CD4-positive, alpha-beta T cell treated with Interleukin-15 for 4 hours (primary cell): ENCODE data around the gene CABP1.

Experiments
- DNase-seq: peaks from one replicate; pipeline ENCODE4 v3.0.0-alpha.2; 2020; ENCODE audit warnings: low spot score

Gene CABP1

DNA sequence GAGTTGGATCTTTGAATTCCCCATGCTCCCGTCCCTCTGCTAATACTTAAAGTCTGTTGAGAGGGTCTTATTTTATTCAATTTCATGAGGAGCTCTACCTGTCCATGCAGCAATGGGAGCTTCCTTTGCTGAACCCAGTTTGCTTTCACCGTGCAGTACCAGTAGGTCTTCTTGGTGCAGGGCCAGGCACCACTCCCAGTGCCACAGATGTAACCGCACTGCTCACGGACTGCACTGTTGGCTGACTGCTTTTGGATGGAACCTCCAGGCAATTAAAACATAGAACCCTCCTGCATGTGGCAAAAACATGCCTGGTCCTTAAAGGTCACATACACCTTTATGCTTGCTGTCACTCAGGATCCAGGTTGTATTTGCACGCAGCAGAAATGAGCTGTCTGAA, 9.3 kb upstream of the CABP1 start:
- DNase-seq = no peak

DNA sequence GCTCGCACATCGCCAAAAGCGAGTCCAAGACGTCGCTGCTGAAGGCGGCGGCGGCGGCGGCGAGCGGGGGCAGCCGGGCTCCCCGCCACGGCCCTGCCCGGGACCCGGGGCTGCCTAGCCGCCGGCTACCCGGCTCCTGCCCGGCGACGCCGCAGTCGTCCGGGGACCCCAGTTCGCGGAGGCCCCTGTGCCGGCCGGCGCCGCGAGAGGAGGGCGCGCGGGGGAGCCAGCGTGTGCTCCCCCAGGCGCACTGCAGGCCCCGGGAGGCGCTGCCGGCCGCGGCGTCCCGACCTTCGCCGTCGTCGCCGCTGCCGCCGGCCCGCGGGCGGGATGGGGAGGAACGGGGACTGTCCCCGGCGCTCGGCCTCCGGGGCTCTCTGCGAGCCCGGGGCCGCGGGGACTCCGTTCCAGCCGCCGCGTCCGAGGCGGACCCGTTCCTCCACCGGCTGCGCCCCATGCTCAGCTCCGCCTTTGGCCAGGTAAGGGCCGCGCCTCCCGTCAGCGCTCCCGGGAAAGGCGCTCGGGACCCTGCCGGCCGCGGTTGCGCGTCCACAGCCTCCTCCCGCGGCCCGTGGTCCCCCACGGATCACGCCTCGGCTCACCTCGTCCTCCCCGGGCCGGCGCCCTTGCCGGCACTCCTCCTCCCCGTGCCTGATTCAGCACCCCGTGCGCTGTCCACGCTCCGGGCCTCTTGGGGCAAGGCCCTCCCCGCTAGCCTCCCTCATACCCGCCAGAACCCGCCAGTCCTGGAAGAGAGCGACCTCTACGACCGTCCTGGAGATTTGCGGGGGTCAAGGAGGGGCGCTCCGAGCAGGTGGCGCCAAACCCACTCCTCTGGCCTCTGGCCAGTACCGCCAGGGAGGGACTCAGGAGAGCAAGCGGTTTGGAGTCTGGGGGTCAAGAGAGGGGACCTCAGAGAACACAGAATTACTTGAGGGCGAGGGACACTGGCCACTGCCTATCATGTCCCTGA, 721 bp downstream of the CABP1 start:
- DNase-seq = peak; percentile 25

DNA sequence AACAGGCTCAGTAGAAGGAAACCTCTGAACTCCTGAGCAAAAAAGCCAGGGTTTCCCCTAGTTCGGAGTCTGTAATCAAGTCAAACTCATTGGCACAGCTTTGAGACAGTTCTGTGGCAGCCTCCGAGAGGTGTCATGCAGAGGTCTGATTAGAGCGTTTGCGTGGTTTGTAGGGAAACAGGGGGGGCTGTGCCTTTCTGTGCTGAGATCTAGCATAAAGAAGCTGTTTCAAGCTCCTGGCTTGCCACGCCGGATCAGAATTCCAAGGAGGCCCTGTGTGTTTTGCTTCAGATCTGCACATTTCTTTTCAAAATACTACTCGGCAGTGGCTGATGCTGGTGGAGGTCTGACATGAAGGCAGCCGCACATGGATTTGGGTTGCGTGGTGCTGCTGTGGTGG, 1.7 kb downstream of the CABP1 start:
- no peak for DNase-seq

DNA sequence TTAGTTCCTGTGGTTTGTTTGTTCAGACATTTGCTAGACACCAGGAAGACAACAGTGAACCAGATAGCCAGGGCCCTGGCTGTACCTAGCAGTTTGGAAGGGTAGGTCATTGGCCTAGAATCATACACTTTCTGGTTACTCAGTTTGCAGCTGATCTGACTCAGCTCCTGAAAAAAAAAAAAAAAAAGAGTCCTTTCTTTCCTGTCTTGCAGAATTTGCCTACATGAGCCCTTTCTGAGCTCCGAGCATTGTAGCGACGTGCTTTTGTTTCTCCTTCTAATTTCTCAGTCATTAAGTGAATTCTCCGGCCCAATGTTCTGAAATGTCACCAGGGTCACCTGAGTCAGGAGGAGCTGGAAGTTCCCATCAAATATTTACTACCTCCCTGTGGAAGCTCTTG, 2.4 kb downstream of the CABP1 start:
- DNase-seq = no peak

DNA sequence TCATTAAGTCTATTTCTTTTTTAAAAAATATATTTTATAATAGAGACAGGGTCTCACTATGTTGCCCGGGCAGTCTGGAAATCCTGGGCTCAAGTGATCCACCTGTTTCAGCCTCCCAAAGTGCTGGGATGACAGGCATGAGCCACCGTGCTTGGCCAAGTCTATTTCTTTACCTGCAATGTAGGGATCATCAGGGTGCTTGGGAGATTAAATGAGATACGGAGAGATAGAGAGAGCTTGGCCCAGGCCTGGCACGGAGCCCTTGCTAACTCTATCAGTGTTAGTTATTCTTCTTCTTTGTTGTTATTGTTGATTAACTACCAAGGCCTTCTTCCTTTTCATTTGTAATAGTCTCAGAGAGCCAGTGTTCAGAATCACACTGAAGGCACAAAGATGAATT, 3.1 kb downstream of the CABP1 start:
- DNase-seq = no peak

DNA sequence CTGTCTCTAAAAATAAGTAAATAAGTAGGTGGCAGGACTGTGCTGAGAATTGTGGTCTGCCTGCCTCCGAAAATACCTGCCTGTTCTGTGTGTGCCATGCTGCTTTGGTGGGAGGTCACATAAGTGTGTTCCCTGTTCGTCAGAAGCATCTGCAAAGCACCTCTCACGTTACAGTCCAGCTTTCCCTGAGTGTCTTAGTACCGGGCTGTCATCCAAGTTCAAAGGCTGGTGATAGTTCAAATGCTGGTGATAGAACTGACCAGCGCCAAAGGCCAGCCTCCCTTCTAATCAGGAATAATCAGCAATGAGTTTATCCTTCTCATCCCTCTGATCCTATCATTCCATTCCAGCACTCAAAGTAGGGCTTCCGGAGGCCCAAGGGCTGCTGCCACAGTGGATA, 5.6 kb downstream of the CABP1 start:
- no peak for DNase-seq

DNA sequence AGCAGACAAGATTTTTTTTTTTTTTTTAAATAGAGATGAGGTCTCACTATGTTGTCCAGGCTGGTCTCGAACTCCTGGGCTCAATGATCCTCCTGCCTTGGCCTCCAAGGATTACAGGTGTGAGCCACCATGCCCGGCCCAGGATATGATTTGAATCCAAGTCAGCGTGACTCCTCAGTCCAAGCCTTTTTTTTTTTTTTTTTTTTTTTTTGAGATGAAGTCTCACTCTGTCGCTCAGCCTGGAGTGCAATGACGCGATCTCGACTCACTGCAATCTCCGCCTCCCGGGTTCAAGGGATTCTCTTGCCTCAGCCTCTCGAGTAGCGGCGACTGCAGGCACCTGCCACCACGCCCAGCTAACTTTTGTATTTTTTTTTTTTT, 6.9 kb downstream of the CABP1 start:
- no peak for DNase-seq

DNA sequence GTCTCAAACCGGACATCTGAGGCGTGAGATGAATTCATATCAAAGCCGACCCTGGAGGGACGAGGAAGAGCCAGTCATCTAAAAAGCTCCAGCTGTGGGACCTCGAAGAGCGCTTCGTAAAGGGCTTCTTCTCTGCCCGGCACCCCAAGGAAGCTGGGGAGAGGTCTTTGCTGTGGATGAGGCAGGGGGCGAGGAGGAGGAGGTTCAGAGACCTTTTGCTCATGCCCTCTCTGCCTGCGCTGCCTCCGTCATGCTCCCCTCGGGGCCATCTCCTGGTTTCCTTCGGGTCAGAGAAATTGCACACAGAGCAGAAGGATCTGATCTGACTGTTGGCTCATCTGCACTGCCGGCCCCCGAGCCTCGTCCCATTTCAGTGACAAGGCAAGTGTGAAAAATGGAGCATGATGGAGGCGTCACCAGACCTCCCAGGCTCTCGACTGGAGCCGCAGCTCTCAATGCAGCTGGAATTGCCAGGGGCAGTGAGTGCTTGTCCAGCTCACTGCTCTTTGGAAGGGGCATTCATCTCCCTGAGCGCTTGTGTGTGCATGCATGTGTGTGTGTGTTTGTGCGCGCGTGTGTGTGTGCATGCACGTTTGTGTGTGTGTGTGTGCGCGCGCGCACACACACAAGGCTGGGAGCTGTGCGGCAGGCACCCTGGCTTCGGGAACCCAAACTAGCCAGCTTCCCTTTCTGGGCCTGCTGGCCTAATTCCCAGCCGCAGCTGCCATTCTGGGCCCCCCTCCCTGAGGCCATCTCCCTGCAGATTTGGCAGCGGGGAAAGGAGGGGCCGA, 9.2 kb downstream of the CABP1 start:
- DNase-seq = no peak

DNA sequence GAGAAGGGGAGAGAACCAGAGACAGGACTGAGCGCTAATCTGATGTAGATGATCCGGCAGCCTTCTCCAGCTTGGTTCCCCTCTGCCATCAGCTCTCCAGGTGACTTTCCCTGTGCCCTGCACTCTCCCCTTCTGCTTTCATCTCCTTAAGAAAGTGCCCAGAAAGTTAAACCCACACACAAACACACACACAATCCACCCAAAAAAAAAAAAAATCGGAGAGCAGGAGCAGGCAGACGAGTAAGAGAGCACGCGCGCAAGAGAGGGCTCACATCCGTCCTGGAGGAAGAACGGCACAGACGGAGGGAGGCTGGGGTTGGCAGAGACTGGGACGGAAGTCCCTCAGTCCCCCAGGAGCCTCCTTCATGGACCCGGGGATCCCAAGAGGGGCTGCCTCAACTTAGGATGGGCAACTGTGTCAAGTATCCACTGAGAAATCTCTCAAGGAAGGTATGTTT, 9.8 kb downstream of the CABP1 start:
- no peak for DNase-seq

DNA sequence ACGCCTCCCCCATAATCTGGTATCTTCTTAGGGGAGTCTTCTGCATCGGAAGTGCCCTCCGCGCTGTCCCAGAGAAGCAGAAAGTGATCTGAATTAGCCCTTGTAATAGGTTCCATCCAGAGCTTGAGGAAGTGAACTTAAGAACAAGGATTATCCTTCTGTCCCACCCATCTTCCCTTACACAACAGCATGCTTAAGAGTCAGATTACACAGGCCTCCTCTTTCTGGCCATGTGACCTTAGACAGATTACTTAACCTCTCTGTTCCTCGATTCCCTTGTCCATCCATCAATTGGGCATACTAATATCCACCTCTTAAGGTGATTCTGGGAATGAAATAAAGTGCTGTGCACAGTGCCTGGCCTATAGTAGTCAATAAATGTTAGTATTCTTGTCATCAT, 11.4 kb downstream of the CABP1 start:
- no peak for DNase-seq

DNA sequence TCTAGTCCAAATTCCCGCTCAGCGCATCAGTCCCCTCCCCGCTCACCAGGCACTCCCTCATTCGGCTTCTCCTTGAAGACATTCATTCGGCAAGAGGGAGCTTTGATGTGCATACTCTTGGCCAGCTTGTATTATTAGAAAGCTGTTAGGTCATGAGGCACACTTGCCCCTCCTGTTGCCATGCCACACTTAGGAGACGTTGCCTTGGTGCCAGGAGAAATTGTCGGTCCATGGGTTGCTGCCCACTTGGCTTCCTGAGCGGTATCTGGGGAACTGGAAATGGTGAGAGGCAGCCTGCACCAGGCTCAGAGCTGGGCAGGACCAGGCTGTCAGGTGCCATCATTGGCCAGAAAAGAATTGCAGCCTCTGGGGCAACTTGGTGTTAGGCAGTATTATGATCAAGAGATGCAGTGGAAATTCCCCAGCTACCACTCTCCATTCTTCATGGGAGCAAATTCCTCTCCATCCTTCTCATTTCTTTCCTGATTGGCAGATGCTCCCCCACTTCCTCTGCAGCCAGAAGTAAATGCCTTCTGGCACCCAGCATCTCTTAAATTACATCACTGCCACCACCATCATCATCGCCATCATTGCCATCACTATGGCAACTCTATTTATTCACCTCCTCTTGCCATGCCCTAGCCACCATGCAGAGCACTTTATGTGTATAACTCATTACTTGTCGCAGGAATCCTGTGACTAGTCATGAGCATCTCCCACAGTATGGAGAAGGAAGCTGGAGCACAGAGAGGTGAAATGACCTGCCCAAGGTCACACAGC, 12.4 kb downstream of the CABP1 start:
- DNase-seq = no peak

DNA sequence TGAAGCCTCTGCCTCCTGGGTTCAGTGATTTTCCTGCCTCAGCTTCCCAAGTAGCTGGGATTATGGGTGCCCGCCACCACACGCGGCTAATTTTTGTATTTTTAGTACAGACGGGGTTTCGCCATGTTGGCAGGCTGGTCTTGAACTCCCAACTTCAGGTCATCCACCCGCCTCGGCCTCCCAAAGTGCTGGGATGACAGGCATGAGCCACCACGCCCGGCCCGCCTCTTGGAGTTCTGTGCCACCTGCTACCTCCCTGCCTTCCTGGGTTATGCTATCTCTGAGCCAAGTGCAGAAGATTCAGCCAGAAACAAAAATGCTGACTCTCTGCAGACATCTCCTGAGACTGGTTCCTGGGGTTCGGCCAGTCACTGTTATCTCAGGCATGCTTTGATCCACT, 13.2 kb downstream of the CABP1 start:
- DNase-seq = no peak

DNA sequence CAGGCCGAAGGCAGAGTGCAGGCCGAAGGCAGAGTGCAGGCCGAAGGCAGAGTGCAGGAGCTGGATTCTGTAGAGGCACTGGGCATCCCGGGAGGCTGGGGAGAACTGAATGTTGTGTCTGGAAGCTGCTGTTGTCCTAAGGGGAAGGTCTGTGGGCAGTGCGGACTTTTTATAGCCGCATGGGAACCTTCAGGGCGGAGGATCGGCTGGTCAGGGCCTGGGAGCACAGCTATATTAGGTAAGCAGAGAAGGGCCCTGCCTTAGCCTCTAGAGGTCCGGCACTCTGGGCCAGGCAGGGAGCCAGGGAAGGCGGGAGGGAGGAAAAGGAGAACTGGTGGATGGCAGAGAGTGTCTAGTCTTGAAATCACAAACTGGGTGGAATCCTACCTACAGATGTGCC, 14.2 kb downstream of the CABP1 start:
- no peak for DNase-seq

DNA sequence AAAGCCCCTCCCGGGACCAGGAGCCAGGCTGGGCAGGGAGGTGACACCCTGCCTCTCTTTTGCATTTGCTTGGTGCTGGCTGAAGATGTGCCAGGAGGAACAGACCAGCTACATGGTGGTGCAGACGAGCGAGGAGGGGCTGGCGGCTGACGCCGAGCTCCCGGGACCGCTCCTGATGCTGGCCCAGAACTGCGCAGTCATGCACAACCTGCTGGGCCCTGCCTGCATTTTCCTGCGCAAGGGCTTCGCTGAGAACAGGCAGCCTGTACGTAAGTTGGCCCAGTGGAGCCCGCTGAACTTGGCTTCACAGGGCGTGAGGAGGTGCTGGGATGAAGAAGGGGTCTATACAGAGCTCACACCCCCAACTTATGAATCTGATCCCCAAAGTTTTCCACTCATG, 15.6 kb downstream of the CABP1 start:
- DNase-seq = no peak

DNA sequence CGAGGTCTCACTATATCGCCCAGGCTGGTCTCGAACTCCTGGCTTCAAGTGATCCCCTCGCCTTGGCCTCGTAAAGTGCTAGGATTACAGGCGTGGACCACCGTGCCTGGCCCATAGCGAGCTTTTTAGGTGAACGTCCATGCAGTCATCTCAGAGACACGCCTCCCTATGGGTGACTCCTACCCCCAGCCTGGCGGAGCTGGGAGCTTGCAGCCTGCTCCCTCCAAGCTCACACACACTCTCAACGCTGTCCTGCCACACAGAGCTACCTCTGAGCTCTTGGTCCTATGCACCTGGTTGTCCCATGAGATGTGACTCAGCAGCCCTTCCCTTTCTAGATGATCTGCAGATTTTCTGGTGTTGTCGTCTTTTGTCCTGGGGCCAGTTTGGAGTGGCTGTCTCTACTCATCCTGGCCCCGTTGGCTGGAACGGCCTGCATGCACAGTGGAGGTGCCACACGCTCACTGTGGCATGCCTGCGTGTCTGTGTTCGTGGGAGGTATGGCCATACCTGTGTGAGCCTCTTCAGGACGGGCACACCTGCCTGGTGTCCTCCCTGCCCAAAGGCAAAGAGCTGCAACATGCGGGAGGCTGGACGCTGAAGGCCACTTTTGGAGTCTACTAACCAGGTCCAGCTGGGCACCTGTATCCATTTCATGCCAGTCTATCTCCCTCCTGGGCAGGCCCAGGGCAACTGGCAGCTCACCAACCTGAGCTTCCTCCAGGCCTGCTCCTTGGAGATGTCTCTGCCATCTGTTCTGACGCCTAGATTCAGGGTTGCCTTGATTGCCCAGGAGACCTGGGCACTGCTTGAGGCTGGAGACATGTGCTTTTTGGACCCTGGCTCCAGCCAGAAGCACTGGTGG, 18.1 kb downstream of the CABP1 start:
- DNase-seq = no peak

DNA sequence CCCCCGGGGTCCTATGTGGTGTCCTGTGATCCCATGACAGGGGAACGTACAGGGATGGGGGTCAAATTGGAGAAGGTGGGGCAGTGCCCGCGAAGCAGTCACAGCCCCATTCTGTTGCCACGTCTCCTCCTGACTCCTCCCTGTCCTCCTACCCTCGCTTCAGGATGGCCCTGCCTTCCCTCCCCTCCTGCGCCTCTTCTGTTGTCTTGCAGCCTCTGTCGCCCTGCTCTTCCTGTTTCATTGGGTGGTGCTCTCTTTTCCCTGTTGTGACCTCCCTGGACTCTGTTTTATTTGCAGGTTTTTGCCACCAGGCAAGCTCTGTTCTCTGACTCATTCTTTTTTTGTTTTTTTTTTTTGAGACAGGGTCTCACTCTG, 18.7 kb downstream of the CABP1 start:
- no peak for DNase-seq

DNA sequence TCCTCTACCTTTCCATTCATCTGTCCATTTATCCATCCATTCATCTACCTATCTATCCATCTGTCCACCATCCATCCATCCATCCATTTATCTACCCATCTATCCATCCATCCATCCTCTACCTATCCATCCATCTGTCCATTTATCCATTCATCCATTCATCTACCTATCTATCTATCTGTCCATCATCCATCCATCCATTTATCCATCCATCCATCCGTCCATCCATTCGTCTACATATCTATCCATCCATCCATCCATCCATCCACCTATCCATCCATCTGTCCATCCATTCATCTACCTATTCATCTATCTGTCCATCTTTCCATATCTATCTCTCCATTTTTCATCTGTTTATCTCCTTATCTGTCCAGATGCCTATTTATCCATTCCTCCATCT, 21.0 kb downstream of the CABP1 start:
- DNase-seq = no peak

DNA sequence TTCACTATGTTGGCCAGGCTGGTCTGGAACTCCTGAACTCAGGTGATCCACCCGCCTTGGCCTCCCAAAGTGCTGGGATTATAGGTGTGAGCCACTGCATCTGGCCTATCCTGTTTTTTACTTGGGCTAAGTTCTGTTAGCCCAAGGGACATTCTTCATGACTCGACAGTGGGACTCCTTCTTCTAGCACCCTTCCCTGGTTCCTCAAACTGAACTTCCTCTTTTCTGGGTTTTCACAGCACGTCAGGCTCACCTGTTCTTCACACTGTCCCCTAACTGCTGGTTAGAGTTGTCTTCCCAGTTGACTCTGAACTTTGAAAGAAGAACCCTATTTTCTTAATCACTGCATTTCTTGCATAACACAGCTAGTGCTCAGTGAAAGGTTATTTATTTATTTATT, 22.5 kb downstream of the CABP1 start:
- no peak for DNase-seq

DNA sequence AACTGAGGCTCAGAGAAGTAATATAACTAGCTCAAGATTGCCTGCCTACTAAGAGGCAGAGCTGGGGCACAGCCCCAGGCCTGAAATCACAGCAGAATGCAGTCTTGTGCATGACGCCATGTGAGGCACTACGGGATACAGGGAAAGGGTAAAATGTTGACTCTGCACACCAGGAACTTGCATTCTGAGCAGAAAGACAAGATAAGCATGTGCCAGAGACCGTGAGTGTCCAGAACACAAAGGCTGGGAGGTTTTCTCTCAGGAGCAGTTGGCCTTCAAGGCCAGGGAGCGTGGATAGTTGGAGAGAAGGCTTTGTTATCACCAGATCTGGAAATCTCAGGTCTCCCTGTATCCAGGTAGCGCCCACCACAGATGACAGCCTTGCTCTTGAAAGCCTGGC, 23.3 kb downstream of the CABP1 start:
- no peak for DNase-seq

DNA sequence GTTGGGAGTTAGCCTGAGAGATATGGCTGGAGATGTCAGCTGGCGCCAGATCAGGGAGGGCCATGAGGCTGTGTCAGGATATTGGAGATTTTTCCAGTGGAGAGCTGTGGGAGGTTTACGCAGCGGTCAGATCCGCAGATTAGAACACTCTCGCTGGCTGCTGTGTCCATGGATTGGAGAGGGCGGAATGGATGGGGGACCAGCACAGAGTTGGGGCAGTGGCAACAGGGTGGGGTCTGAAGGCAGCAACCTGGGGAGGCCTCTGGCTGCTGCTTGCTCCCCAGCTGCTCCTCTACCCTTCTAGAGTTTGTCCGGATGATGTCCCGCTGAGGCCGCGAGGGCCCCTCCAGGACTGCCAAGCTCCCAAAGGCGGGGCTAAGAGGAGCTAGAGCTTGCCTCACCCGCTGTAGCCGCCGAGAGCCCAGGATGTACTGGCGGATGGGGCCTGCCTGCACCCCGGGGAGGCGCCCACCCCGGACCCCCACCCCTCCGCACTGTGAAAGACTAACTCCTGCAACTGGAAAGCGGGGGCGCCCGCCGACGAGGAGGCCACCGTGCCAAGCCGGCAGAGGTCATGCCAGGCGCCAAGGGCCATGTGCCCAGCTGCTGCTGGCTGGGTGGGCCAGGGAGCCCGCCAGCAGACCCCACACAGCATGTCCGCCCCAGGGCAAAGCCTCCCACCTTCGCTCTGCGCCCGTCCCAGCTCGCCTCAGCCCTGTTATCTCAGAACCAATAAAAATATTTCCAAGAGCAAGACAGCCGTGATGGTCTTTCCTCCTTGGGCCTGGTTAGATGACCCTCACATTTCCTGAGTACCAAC, 26.4 kb downstream of the CABP1 start:
- DNase-seq = no peak
